Caco-2 (cell line): Measurements from ENCODE around the gene COL17A1. TPM values are rescaled to one million over a fixed set of nuclear protein-coding genes. Genes with fewer than 3 reads are reported as not detected.
A peak's percentile ranks its signal among the peaks of the same experiment; 100 is the strongest.

Source experiments
- BruUV-seq: library from RNA; stranded (reverse); fragments of 400-500 nt; replicated peaks from 2 replicates; lab custom pipeline; 2021; lab: Mats Ljungman, UMichigan
- CTCF ChIA-PET: fragments of 300-600 bp; sonication (Branson Sonifier 250); formaldehyde crosslinking; loops from one replicate; lab custom pipeline; 2022; ENCODE audit warnings: antibody characterized with exemption; lab: Charles Lee
- POLR2A ChIA-PET: fragments of 300-600 bp; sonication (Branson Sonifier 250); formaldehyde crosslinking; loops from one replicate; lab custom pipeline; 2022; ENCODE audit warnings: antibody characterized with exemption; lab: Charles Lee
- DNase-seq, 2 experiments: peaks; one replicate each; pipeline versions ENCODE4 v3.0.0 to v3.0.0-alpha.2; 2020 to 2022
- H3K27me3 ChIP-seq: replicated peaks from 2 replicates; pipeline ENCODE4 v1.6.0; 2011; ENCODE audit warnings: low read length; ENCODE audit not compliant: control insufficient read depth, insufficient read depth
- H3K36me3 ChIP-seq: 2 replicates; pipeline ENCODE4 v1.5.1; 2011; ENCODE audit warnings: low read length; ENCODE audit not compliant: control insufficient read depth, insufficient read depth
- H3K4me1 ChIP-seq: fragments of 250-450 bp; sonication (Bioruptor Pico); 2 replicates; pipeline ENCODE4 v1.5.1; 2020; ENCODE audit warnings: mild to moderate bottlenecking
- H3K4me3 ChIP-seq: 2 replicates; pipeline ENCODE4 v1.5.1; 2011; ENCODE audit warnings: low read depth, mild to moderate bottlenecking, control low read depth, low read length
- H3K9me3 ChIP-seq: fragments of 250-450 bp; sonication (Bioruptor Pico); 2 replicates; pipeline ENCODE4 v1.5.1; 2020; ENCODE audit warnings: mild to moderate bottlenecking, moderate library complexity
- H3K27ac Mint-ChIP-seq: one replicate; pipeline ENCODE4 v1.8.0; 2022; ENCODE audit warnings: mixed read lengths; ENCODE audit not compliant: unreplicated experiment
- H3K27me3 Mint-ChIP-seq: one replicate; pipeline ENCODE4 v1.8.0; 2022; ENCODE audit warnings: mixed read lengths; ENCODE audit not compliant: insufficient read depth, unreplicated experiment
- H3K36me3 Mint-ChIP-seq: one replicate; pipeline ENCODE4 v1.8.0; 2022; ENCODE audit warnings: mild to moderate bottlenecking, mixed read lengths; ENCODE audit not compliant: insufficient read depth, unreplicated experiment
- H3K4me1 Mint-ChIP-seq: one replicate; pipeline ENCODE4 v1.8.0; 2022; ENCODE audit warnings: low read depth, mixed read lengths; ENCODE audit not compliant: unreplicated experiment
- H3K4me3 Mint-ChIP-seq: one replicate; pipeline ENCODE4 v1.8.0; 2022; ENCODE audit warnings: mild to moderate bottlenecking, moderate library complexity, mixed read lengths; ENCODE audit not compliant: unreplicated experiment
- H3K9me3 Mint-ChIP-seq: one replicate; pipeline ENCODE4 v1.8.0; 2022; ENCODE audit warnings: mixed read lengths; ENCODE audit not compliant: unreplicated experiment
- intact Hi-C: fragments of 100-400 bp; cut with micrococcal nuclease; formaldehyde crosslinking; loops from one replicate; pipeline ENCODE4 v1.10.0; 2022; ENCODE audit not compliant: unreplicated experiment
- total RNA-seq: library from RNA; stranded (reverse); gene quantifications from 2 replicates; pipeline ENCODE4 v1.2.3, GENCODE V29; 2022
- TF ChIP-seq, protein P1 (sequence below), 2 experiments: fragments of 200-600 bp in 1 of 2; IDR thresholded peaks; 1 replicate in 1 of 2; 2 replicates in 1 of 2; pipeline versions ENCODE4 v1.5.1 to v1.8.0; 2011 to 2022; ENCODE audit warnings: antibody characterized with exemption in 1 of 2, control low read depth in 1 of 2, inconsistent platforms in 1 of 2, low read depth in 1 of 2, low read length in 1 of 2, mild to moderate bottlenecking in 1 of 2, moderate library complexity in 1 of 2; ENCODE audit not compliant: insufficient read depth in 1 of 2, severe bottlenecking in 1 of 2, unreplicated experiment in 1 of 2

The COL17A1 gene
- total RNA-seq, 1 experiment from 2014 or later: 0.45 TPM

DNA sequence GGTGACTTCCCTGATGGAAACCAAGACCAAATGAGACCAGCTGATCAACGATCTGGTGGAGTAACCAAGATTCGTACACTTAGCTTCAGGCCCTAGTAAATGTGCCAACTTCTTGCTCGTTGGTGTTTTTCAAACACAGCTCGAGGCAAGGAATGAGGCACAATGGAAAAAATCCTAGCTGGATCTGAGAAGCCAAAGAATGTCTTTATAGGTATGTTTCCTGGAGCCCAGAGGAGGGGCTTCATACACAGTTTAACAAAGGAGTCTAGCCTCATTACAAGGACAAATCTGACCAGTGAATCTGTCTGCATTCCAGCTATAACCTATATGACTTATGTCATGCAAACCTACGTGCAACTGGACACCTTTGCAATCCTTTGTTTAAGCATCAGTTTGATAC lies 3.7 kb downstream of the COL17A1 start:
- intact Hi-C loops: loop anchor here (1.0 to 2.0 kb wide), 2 partner anchors 39 to 194 kb away; no protein-coding TSS in a partner anchor
- no peak for DNase-seq
- Histone ChIP-seq H3K27me3 (no peaks in the 10 kb centered on the region), H3K36me3 (no peaks in the 10 kb centered on the region), H3K4me1 (peaks cover 7% of the 10 kb centered on the region), H3K9me3 (no peaks in the 10 kb centered on the region), H3K4me3 (no peak overlapping the region)
- no peaks in the 10 kb centered on the region for H3K9me3 Mint-ChIP-seq
- H3K4me1 Mint-ChIP-seq: peaks cover 16% of the 10 kb centered on the region
- no peaks in the 10 kb centered on the region for H3K36me3 Mint-ChIP-seq
- no TSS peak for BruUV-seq
- H3K27ac Mint-ChIP-seq: no peak overlapping the region
- TF ChIP-seq, protein P1, sequence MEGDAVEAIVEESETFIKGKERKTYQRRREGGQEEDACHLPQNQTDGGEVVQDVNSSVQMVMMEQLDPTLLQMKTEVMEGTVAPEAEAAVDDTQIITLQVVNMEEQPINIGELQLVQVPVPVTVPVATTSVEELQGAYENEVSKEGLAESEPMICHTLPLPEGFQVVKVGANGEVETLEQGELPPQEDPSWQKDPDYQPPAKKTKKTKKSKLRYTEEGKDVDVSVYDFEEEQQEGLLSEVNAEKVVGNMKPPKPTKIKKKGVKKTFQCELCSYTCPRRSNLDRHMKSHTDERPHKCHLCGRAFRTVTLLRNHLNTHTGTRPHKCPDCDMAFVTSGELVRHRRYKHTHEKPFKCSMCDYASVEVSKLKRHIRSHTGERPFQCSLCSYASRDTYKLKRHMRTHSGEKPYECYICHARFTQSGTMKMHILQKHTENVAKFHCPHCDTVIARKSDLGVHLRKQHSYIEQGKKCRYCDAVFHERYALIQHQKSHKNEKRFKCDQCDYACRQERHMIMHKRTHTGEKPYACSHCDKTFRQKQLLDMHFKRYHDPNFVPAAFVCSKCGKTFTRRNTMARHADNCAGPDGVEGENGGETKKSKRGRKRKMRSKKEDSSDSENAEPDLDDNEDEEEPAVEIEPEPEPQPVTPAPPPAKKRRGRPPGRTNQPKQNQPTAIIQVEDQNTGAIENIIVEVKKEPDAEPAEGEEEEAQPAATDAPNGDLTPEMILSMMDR (IDR thresholded peaks at IDR 0.05; ENCODE audit: insufficient read depth in 1 of 2, low read depth in 1 of 2, low read length in 1 of 2, severe bottlenecking in 1 of 2, unreplicated experiment in 1 of 2): no peak
- H3K4me3 Mint-ChIP-seq: no peak overlapping the region
- POLR2A ChIA-PET: no interaction called here
- CTCF ChIA-PET: no interaction called here
- no peaks in the 10 kb centered on the region for H3K27me3 Mint-ChIP-seq

DNA sequence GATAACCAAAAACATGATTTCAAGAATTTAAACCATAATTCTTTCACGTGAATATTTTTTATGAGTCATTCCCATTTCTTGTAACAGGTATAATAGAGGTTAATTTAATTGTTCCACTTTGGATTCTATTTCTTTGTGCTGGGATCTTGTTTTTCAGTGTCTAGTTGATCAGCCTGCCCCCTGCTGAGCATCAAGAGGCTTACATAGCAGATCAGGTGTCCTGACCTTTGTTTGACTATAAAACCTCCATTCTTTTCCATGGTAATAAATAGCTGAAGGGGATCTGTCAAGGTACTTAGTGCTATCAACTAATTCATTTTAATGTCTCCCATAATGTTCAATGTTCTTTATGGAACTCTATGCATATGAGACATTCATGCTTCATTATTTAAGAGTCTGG lies 4.9 kb downstream of the COL17A1 start:
- no TSS peak for BruUV-seq
- H3K4me1 Mint-ChIP-seq: peaks cover 14% of the 10 kb centered on the region
- no peaks in the 10 kb centered on the region for H3K36me3 ChIP-seq
- POLR2A ChIA-PET: no interaction called here
- no peak overlapping the region for H3K4me3 Mint-ChIP-seq
- H3K9me3 Mint-ChIP-seq: no peaks in the 10 kb centered on the region
- intact Hi-C loops: loop anchor here (1.0 to 2.0 kb wide), 3 partner anchors 35 to 192 kb away; no protein-coding TSS in a partner anchor
- H3K27me3 ChIP-seq: no peaks in the 10 kb centered on the region
- H3K4me1 ChIP-seq: peaks cover 7% of the 10 kb centered on the region
- no peaks in the 10 kb centered on the region for H3K9me3 ChIP-seq
- no peak overlapping the region for H3K27ac Mint-ChIP-seq
- no peaks in the 10 kb centered on the region for H3K27me3 Mint-ChIP-seq
- no peaks in the 10 kb centered on the region for H3K36me3 Mint-ChIP-seq
- CTCF ChIA-PET: interaction anchor here (1.0 to 1.2 kb wide), 4 partner anchors 11 to 193 kb away, joined by 4 to 10 read pairs (median 6); partner anchors contain the start of gene SFR1
- TF ChIP-seq, protein P1 (IDR thresholded peaks at IDR 0.05; ENCODE audit: insufficient read depth in 1 of 2, low read depth in 1 of 2, low read length in 1 of 2, severe bottlenecking in 1 of 2, unreplicated experiment in 1 of 2): peak; percentile 53 to 65
- H3K4me3 ChIP-seq: no peak overlapping the region
- peak in 1 of 2 experiments; percentile 26 for DNase-seq

DNA sequence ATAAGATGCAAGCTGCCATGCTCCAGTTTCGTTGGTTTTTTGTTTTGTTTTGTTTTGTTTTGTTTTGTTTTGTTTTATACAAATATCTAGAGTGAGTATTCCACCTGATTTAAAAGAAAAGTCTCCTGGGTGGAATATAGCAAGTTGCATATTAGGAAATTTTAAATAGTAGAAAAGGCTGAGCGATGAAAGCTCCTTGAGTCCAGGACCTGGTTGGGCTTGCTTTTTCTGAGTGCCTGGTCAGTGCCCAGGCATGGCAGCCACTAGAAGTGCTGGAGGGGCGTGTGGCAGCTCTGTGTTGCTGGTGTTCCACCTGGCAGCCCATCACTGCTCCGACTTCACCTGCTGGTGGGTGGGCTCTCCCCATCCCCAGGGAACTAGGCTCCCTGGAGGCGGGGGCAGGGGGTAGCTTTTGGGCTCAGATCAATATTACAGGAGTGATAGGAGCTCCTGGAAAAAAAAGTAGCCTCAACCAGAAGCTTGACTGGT lies 8.0 kb downstream of the COL17A1 start:
- H3K36me3 ChIP-seq: no peaks in the 10 kb centered on the region
- intact Hi-C loops: no loop called here
- H3K36me3 Mint-ChIP-seq: no peaks in the 10 kb centered on the region
- H3K27ac Mint-ChIP-seq: no peak overlapping the region
- no peak for DNase-seq
- no peaks in the 10 kb centered on the region for H3K9me3 ChIP-seq
- CTCF ChIA-PET: no interaction called here
- H3K4me3 ChIP-seq: no peak overlapping the region
- POLR2A ChIA-PET: no interaction called here
- H3K27me3 Mint-ChIP-seq: no peaks in the 10 kb centered on the region
- no peak overlapping the region for H3K4me3 Mint-ChIP-seq
- TF ChIP-seq, protein P1 (IDR thresholded peaks at IDR 0.05; ENCODE audit: insufficient read depth in 1 of 2, low read depth in 1 of 2, low read length in 1 of 2, severe bottlenecking in 1 of 2, unreplicated experiment in 1 of 2): no peak
- BruUV-seq: no TSS peak
- H3K9me3 Mint-ChIP-seq: no peaks in the 10 kb centered on the region
- no peaks in the 10 kb centered on the region for H3K4me1 Mint-ChIP-seq
- no peaks in the 10 kb centered on the region for H3K27me3 ChIP-seq
- H3K4me1 ChIP-seq: no peaks in the 10 kb centered on the region; the same call in 1 of the 2 replicates
